Heart right ventricle (tissue), 16 donors: Measurements from ENCODE around the gene GIPR. TPM values are rescaled to one million over a fixed set of nuclear protein-coding genes. Genes with fewer than 3 reads are reported as not detected.

Experiments used
- ATAC-seq, 8 donors: fragments of 200-7000 bp; cut with Tn5 transposase; one replicate each; pipeline ENCODE4 v1.9.1; 2020; ENCODE audit warnings: mild to moderate bottlenecking in 8 of 8, moderate library complexity in 8 of 8, moderate number of reproducible peaks in 1 of 8
- DNase-seq, 2 donors: peaks; one replicate each; pipeline ENCODE4 v3.0.0-alpha.2; 2020
- H3K27ac ChIP-seq, 10 donors: fragments of 200-600 bp; sonication (generic) in 2 of 10; one replicate each; pipeline versions ENCODE4 v1.5.0 to v1.8.0; 2020 to 2022; ENCODE audit warnings: mild to moderate bottlenecking in 3 of 10
- H3K27me3 ChIP-seq, 7 donors: fragments of 200-600 bp; one replicate each; pipeline ENCODE4 v1.8.0; 2021 to 2022; ENCODE audit warnings: mild to moderate bottlenecking in 2 of 7
- H3K36me3 ChIP-seq, 9 donors: fragments of 200-600 bp; sonication (generic) in 1 of 9; one replicate each; pipeline versions ENCODE4 v1.5.0 to v1.8.0; 2020 to 2022; ENCODE audit warnings: mild to moderate bottlenecking in 2 of 9
- H3K4me1 ChIP-seq, 9 donors: fragments of 200-600 bp; sonication (generic) in 1 of 9; one replicate each; pipeline versions ENCODE4 v1.5.0 to v1.8.0; 2020 to 2022; ENCODE audit warnings: mild to moderate bottlenecking in 4 of 9
- H3K4me3 ChIP-seq, 10 donors: fragments of 200-600 bp; sonication (generic) in 2 of 10; one replicate each; pipeline versions ENCODE4 v1.5.0 to v1.8.0; 2020 to 2022; ENCODE audit warnings: mild to moderate bottlenecking in 7 of 10, moderate library complexity in 2 of 10
- H3K9me3 ChIP-seq, 11 donors: fragments of 200-600 bp in 10 of 11; sonication (generic) in 2 of 11; one replicate each; pipeline versions ENCODE4 v1.5.0 to v1.8.0; 2013 to 2022; ENCODE audit warnings: mild to moderate bottlenecking in 2 of 11, control low read depth in 1 of 11, moderate library complexity in 1 of 11
- CTCF ChIP-seq, 9 donors: fragments of 200-600 bp; sonication (generic) in 2 of 9; IDR thresholded peaks; one replicate each; pipeline versions ENCODE4 v1.5.0 to v1.8.0; 2021 to 2022; ENCODE audit warnings: antibody characterized with exemption in 9 of 9, mild to moderate bottlenecking in 5 of 9, moderate library complexity in 1 of 9
- WGBS, 2 donors: extraction: QIAGEN DNeasy Blood & Tissue Kit; methylation state at CpG; one replicate each; pipeline ENCODE4 v1.1.7; 2013; ENCODE audit warnings: inconsistent platforms in 1 of 2; 5-methylcytosine and 5-hydroxymethylcytosine counted together
- intact Hi-C, 10 donors: fragments of 100-400 bp; cut with DNase I; formaldehyde crosslinking; loops; one replicate each; pipeline versions ENCODE4 v1.11.1 to v1.14.2; 2022
- polyA plus RNA-seq, 2 donors: library from polyadenylated mRNA; stranded (reverse); fragments of 200-250 nt; gene quantifications; one replicate each; pipeline ENCODE4 v1.2.3, GENCODE V29; 2013
- total RNA-seq, 10 donors: library from RNA; stranded (reverse); fragmentation: NEBNext Ultra II Directional in 3 of 10; extraction: Animal tissue kit (Norgen Biotek cat#: 25700) in 3 of 10; gene quantifications; one replicate each; pipeline versions ENCODE4 v1.2.1 to v1.2.4, GENCODE V29; 2021 to 2023
- donor health status: Arrhythmogenic right ventricular cardiomyopathy.
- donor health status: ischemic (EF 13 %, LVEDD 7.1; RV severe dilation, severe dysfunction).
- donor health status: healthy with polysubstance abuse.
- donor health status: DM: no; HTN: yes; CAD: no.
- donor health status: DM: no; HTN: no; CAD: no.
- donor health status: ischemic (EF 25% LVEDD 6.9; RV normal size, moderate dysfunction).
- donor health status: ischemic (EF 25% LVEDD 5.7; RV mildly dilated, moderate dysfunction).
- donor health status: healthy.
- donor health status: DM: yes; HTN: yes; CAD: no.
- donor health status: Ischemic cardiomyopathy.
- donor health status: ischemic (EF 35%, LVEDD 5.7; RV mildly dilated, moderate dysfunction).
- donor health status: nonischemic (EF 11% LVEDD 7.7; RV severe dilation, severe dysfunction).
- donor health status: DM: yes; HTN: yes; CAD: no.
- donor health status: PGD.
- donor health status: ischemic (EF 29% LVEDD 5.4; RV normal size, mild dysfunction).
- donor health status: nonischemic (EF 23%, LVEDD 6.1; RV moderate dilation, normal function).

GIPR gene
- total and polyA plus RNA-seq, 12 donors = 2.4 to 16.6 (median 4.4) TPM

DNA sequence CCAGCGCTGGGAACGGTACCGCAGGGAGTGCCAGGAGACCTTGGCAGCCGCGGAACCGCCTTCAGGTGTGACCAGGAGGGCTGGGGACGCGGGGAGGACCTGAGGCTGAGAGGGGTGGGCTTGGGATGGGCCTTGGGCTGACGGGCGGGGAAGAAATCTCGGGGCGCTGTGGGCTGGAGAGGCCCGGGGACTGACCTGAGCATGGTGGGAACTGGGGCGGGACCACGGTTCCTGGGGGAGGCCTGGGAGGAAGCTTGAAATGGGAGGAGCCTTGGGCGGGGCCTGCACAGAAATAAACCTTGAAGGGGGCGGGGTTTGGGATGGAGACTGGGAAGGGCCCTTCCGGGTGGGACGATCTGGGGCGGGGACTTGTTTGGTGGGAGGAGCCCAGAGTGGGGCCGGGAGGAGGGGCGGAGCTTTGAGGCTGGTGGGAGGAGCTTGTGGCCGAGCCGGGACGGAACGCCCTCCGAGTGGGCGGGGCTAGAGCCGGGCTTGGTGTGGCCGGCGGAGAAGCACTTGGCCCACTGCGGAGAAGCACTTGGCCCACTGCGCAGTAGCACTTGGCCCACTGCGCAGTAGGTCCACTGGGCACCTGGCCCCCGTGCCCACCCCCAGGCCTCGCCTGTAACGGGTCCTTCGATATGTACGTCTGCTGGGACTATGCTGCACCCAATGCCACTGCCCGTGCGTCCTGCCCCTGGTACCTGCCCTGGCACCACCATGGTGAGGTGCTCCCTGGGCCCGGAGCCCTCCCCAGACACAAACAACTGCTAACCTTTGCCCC is 2.8 kb downstream of the GIPR start:
- ATAC-seq = peak; percentile 42 to 77 (median 54)
- no peak overlapping the region for H3K4me3 ChIP-seq
- no peaks in the 10 kb centered on the region for H3K36me3 ChIP-seq
- H3K9me3 ChIP-seq = no peaks in the 10 kb centered on the region
- peaks cover 2 to 33% (median 20%) of the 10 kb centered on the region in 9 donors for H3K4me1 ChIP-seq
- TF ChIP-seq CTCF (IDR thresholded peaks at IDR 0.05) = no peak
- intact Hi-C loops = no loop called here
- H3K27me3 ChIP-seq = peaks cover 0 to 84% (median 57%) of the 10 kb centered on the region in 7 donors
- DNase-seq = peak; percentile 48 to 75
- 21 to 24% methylated on average over 35 to 42 of the region's 42 CpGs for WGBS, 2 donors
- H3K27ac ChIP-seq = no peak overlapping the region

- no peak overlapping the region for H3K27ac ChIP-seq
- DNase-seq (no peak), ATAC-seq (no peak)
- 61 to 71% methylated on average over 7 of the region's 7 CpGs for WGBS, 2 donors
- no peaks in the 10 kb centered on the region for H3K36me3 ChIP-seq
- H3K27me3 ChIP-seq = peaks cover 8 to 83% (median 52%) of the 10 kb centered on the region in 7 donors
- no peak for TF ChIP-seq CTCF (IDR thresholded peaks at IDR 0.05)
- no peak overlapping the region for H3K4me3 ChIP-seq
- H3K9me3 ChIP-seq = no peaks in the 10 kb centered on the region
- intact Hi-C loops = no loop called here
- H3K4me1 ChIP-seq = peaks cover 0 to 31% (median 10%) of the 10 kb centered on the region in 9 donors
These were observed 6.9 kb downstream of the GIPR start for GRCh38 chr19:45674946-45675345.

- H3K9me3 ChIP-seq = no peaks in the 10 kb centered on the region
- WGBS, 2 donors = 9 to 10% methylated on average over 28 of the region's 28 CpGs
- DNase-seq = no peak
- H3K27ac ChIP-seq = no peak overlapping the region
- peaks cover 0 to 33% (median 20%) of the 10 kb centered on the region in 9 donors for H3K4me1 ChIP-seq
- H3K4me3 ChIP-seq = peak overlapping the region in 8 of 10 donors; percentile 21 to 43 (median 37)
- no peak for TF ChIP-seq CTCF (IDR thresholded peaks at IDR 0.05)
- peaks cover 8 to 68% (median 33%) of the 10 kb centered on the region in 7 donors for H3K27me3 ChIP-seq
- peak in 3 of 8 donors; percentile 2 to 19 (median 9) for ATAC-seq
- intact Hi-C loops = no loop called here
- H3K36me3 ChIP-seq = no peaks in the 10 kb centered on the region
These were observed 8.8 kb downstream of the GIPR start for GRCh38 chr19:45676851-45677263.

GRCh38 chr19:45677351-45678230 is 9.6 kb downstream of the GIPR start:
- no peaks in the 10 kb centered on the region for H3K9me3 ChIP-seq
- peak overlapping the region in 8 of 10 donors; percentile 21 to 43 (median 37) for H3K4me3 ChIP-seq
- TF ChIP-seq CTCF (IDR thresholded peaks at IDR 0.05) = peak in 1 of 9 donors; percentile 9
- peaks cover 0 to 35% (median 21%) of the 10 kb centered on the region in 9 donors for H3K4me1 ChIP-seq
- ATAC-seq = peak in 7 of 8 donors; percentile 28 to 64 (median 45)
- H3K36me3 ChIP-seq = no peaks in the 10 kb centered on the region
- peaks cover 8 to 64% (median 28%) of the 10 kb centered on the region in 7 donors for H3K27me3 ChIP-seq
- DNase-seq = peak; percentile 54
- intact Hi-C loops = no loop called here
- no peak overlapping the region for H3K27ac ChIP-seq
- 12 to 14% methylated on average over 49 of the region's 49 CpGs for WGBS, 2 donors
